Tibial nerve (tissue), 4 donors: ENCODE measurements around the gene EMILIN2. TPM values are rescaled to one million over a fixed set of nuclear protein-coding genes. Genes with fewer than 3 reads are reported as not detected.

Experiments
- DNase-seq, 2 donors: peaks; one replicate each; pipeline ENCODE4 v3.0.0-alpha.2; 2019; ENCODE audit warnings: low spot score in 2 of 2
- H3K27ac ChIP-seq, 4 donors: fragments of 200-600 bp; sonication (generic) in 3 of 4; one replicate each; pipeline ENCODE4 v1.5.1; 2017 to 2019; ENCODE audit warnings: mild to moderate bottlenecking in 1 of 4
- H3K27me3 ChIP-seq, 2 donors: fragments of 200-600 bp; sonication (generic) in 1 of 2; one replicate each; pipeline versions ENCODE4 v1.5.1 to v1.6.0; 2017 to 2019
- H3K36me3 ChIP-seq, 3 donors: fragments of 200-600 bp; sonication (generic); one replicate each; pipeline ENCODE4 v1.5.1; 2018 to 2019
- H3K4me1 ChIP-seq, 4 donors: fragments of 200-600 bp; sonication (generic) in 3 of 4; one replicate each; pipeline ENCODE4 v1.5.1; 2017 to 2019
- H3K4me3 ChIP-seq, 4 donors: fragments of 200-600 bp; sonication (generic) in 3 of 4; one replicate each; pipeline ENCODE4 v1.5.1; 2017 to 2019; ENCODE audit warnings: mild to moderate bottlenecking in 1 of 4, moderate library complexity in 1 of 4
- H3K9me3 ChIP-seq, 4 donors: fragments of 200-600 bp; sonication (generic) in 3 of 4; one replicate each; pipeline ENCODE4 v1.5.1; 2017 to 2019
- EP300 ChIP-seq, 2 donors: sonication (generic); formaldehyde crosslinking; IDR thresholded peaks; one replicate each; pipeline ENCODE4 v1.6.1; 2017; ENCODE audit warnings: antibody characterized with exemption in 2 of 2, mild to moderate bottlenecking in 1 of 2
- POLR2A ChIP-seq, 2 donors: fragments of 450-650 bp; IDR thresholded peaks; one replicate each; pipeline ENCODE4 v1.6.1; 2017; ENCODE audit warnings: antibody characterized with exemption in 2 of 2, mild to moderate bottlenecking in 2 of 2, moderate library complexity in 2 of 2
- WGBS, 2 donors: methylation state at CpG; one replicate each; pipeline ENCODE4 v1.1.5; 2018; 5-methylcytosine and 5-hydroxymethylcytosine counted together
- total RNA-seq, 4 donors: library from RNA; depleted of rRNA; stranded (reverse); fragments of >200 nt; gene quantifications; one replicate each; pipeline ENCODE4 v1.1.0, GENCODE V29; 2016
- TF ChIP-seq, protein P1 (sequence below), 5 experiments: fragments of 200-600 bp in 3 of 5; fragments of 450-650 bp in 2 of 5; sonication (generic) in 3 of 5; IDR thresholded peaks; one replicate each; pipeline ENCODE4 v1.5.1; 2016 to 2019; ENCODE audit warnings: antibody characterized with exemption in 5 of 5, mild to moderate bottlenecking in 3 of 5, moderate library complexity in 2 of 5

The EMILIN2 gene
- total RNA-seq, 4 donors from 2014 or later = 29.1 to 70.8 (median 36.3) TPM

DNA sequence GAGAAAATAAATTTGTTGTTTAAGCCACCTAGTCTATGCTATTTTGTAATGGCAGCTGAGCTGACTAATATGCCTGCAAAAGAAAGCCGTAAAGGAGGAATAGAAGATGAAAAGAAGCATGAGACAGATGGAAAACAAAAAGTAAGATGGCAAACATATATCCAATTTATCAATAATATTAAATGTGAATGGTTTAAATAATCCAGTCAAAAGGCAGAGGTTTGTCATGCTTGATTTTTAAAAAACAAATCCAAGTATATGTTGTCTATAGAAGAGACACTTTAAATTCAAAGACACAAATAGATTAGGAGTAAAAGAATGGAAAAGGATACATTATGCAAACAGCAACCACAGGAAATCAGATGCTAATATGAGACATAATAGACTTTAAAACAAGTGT is 35.4 kb upstream of the EMILIN2 start:
- no peaks in the 10 kb centered on the region for H3K4me1 ChIP-seq
- H3K4me3 ChIP-seq = no peak overlapping the region
- no peak for DNase-seq
- peaks cover 0 to 41% (median 5%) of the 10 kb centered on the region in 4 donors for H3K9me3 ChIP-seq
- H3K36me3 ChIP-seq = no peaks in the 10 kb centered on the region
- TF ChIP-seq, protein P1, sequence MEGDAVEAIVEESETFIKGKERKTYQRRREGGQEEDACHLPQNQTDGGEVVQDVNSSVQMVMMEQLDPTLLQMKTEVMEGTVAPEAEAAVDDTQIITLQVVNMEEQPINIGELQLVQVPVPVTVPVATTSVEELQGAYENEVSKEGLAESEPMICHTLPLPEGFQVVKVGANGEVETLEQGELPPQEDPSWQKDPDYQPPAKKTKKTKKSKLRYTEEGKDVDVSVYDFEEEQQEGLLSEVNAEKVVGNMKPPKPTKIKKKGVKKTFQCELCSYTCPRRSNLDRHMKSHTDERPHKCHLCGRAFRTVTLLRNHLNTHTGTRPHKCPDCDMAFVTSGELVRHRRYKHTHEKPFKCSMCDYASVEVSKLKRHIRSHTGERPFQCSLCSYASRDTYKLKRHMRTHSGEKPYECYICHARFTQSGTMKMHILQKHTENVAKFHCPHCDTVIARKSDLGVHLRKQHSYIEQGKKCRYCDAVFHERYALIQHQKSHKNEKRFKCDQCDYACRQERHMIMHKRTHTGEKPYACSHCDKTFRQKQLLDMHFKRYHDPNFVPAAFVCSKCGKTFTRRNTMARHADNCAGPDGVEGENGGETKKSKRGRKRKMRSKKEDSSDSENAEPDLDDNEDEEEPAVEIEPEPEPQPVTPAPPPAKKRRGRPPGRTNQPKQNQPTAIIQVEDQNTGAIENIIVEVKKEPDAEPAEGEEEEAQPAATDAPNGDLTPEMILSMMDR (IDR thresholded peaks at IDR 0.05) = no peak
- TF ChIP-seq POLR2A (IDR thresholded peaks at IDR 0.05) (no peak), EP300 (IDR thresholded peaks at IDR 0.05) (no peak)
- no peaks in the 10 kb centered on the region for H3K27me3 ChIP-seq
- no peak overlapping the region for H3K27ac ChIP-seq
- WGBS, 2 donors = 94 to 98% methylated on average over 1 of the region's 1 CpG

DNA sequence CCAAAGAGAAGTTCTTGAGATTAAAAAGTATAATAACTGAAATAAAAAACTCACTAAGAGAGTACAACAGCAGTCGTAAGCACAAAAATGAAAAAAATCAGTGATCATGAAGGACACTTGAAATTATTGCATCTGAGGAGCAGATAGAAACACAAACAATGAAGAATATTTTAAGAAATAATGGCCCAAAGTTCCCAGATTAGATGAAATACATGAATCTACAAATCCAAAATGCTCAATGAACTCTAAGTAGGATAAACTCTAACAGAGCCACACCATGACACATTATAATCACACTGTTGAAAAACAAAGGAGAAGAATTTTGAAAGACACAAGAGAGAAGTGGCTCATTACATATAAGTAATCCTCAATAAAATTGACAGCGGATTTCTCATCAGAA is 31.9 kb upstream of the EMILIN2 start:
- TF ChIP-seq, protein P1 (IDR thresholded peaks at IDR 0.05) = no peak
- TF ChIP-seq EP300 (IDR thresholded peaks at IDR 0.05) (no peak), POLR2A (IDR thresholded peaks at IDR 0.05) (no peak)
- Histone ChIP-seq H3K27me3 (no peaks in the 10 kb centered on the region), H3K9me3 (peaks cover 0 to 48% (median 5%) of the 10 kb centered on the region in 4 donors), H3K4me3 (no peak overlapping the region), H3K27ac (no peak overlapping the region), H3K36me3 (no peaks in the 10 kb centered on the region), H3K4me1 (no peaks in the 10 kb centered on the region)
- no peak for DNase-seq
- WGBS, 2 donors = 94 to 96% methylated on average over 2 of the region's 2 CpGs

DNA sequence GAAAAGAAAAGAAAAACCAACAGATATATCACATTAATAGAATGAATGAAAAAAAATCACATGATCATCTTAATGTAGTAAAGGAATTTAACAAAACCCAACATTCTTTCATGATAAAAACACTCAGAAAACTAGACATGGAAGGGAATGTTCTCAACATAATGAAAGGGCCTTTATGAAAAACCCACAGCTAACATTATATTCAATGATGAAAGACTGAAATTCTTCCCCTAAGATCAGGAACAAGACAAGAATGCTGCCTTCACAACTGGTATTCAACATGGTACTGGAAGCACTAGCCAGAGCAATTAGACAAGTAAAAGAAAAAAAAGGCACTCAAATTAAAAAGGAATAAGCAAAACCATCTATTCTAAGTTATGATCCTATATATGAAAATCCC is 28.5 kb upstream of the EMILIN2 start:
- no peaks in the 10 kb centered on the region for H3K36me3 ChIP-seq
- no peaks in the 10 kb centered on the region for H3K4me1 ChIP-seq
- no peaks in the 10 kb centered on the region for H3K27me3 ChIP-seq
- H3K27ac ChIP-seq = no peak overlapping the region
- TF ChIP-seq, protein P1 (IDR thresholded peaks at IDR 0.05) = no peak
- TF ChIP-seq POLR2A (IDR thresholded peaks at IDR 0.05) (no peak), EP300 (IDR thresholded peaks at IDR 0.05) (no peak)
- no peak overlapping the region for H3K4me3 ChIP-seq
- peaks cover 0 to 32% (median 0%) of the 10 kb centered on the region in 4 donors for H3K9me3 ChIP-seq
- no peak for DNase-seq

DNA sequence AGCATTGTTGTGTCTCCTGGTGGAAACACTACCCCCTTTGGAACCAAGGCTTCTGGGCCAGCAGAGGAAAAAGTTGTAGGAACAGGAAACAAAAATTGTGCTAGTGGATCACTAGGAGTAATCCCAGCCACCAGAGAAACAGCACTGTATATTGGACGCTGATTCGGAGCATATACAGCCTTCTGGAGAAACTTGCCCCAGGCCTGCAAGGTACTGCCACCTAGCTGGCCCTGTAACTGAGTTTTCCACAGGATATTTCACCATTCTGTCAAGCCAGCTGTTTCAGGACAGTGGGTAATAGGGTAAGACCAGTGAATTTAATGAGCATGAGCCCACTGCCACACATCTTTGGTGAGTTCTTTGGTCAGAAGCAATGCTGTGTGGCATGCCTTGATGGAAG is 25.1 kb upstream of the EMILIN2 start:
- H3K4me3 ChIP-seq = no peak overlapping the region
- 92 to 94% methylated on average over 2 of the region's 2 CpGs for WGBS, 2 donors
- no peaks in the 10 kb centered on the region for H3K27me3 ChIP-seq
- H3K9me3 ChIP-seq = peaks cover 0 to 22% (median 0%) of the 10 kb centered on the region in 4 donors
- DNase-seq = no peak
- H3K27ac ChIP-seq = no peak overlapping the region
- TF ChIP-seq, protein P1 (IDR thresholded peaks at IDR 0.05) = no peak
- TF ChIP-seq POLR2A (IDR thresholded peaks at IDR 0.05) (no peak), EP300 (IDR thresholded peaks at IDR 0.05) (no peak)
- H3K4me1 ChIP-seq = peaks cover 0 to 5% (median 0%) of the 10 kb centered on the region in 4 donors
- H3K36me3 ChIP-seq = no peaks in the 10 kb centered on the region

DNA sequence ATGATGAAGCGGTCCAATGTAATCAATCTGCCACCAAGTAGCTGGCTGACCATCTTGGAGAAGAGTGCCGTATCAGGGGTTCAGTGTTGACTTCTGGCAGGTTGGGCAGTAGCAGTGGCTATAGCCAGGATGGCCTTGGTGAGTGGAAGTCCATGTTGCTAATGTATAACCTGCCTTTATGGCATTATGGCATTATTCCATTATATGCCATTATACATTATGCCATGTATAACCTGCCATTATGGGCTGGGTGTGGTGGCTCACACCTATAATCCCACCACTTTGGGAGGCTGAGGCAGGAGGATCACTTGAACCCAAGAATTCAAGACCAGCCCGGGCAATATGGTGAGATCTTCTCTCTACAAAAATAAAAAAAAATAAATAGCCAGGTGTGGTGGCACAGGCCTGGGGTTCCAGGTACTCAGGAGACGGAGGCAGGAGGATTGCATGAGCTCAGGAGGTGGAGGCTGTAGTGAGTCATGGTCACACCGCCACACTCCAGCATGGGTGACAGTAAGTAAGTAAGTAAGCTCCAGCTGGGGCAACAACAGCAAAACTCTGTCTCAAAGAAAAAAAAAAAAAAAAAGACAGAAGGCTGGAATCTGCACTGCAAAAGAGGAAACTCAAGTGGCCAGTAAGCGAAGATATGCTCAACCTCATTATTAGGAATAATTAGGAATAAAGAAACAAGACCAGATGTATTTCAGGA is 24.4 kb upstream of the EMILIN2 start:
- peaks cover 0 to 20% (median 0%) of the 10 kb centered on the region in 4 donors for H3K9me3 ChIP-seq
- 85 to 93% methylated on average over 6 of the region's 6 CpGs for WGBS, 2 donors
- no peaks in the 10 kb centered on the region for H3K27me3 ChIP-seq
- H3K27ac ChIP-seq = no peak overlapping the region
- no peak for TF ChIP-seq POLR2A (IDR thresholded peaks at IDR 0.05)
- TF ChIP-seq EP300 (IDR thresholded peaks at IDR 0.05) = no peak
- TF ChIP-seq, protein P1 (IDR thresholded peaks at IDR 0.05) = no peak
- H3K4me3 ChIP-seq = no peak overlapping the region
- H3K4me1 ChIP-seq = peaks cover 0 to 9% (median 0%) of the 10 kb centered on the region in 4 donors
- H3K36me3 ChIP-seq = no peaks in the 10 kb centered on the region
- DNase-seq = no peak
